GM19438 (cell line): Measurements from ENCODE around the gene UXS1.

ENCODE experiments used
- ATAC-seq: cut with Tn5 transposase; IDR thresholded peaks from one replicate; pipeline ENCODE4 v1.9.1; 2021; ENCODE audit warnings: low read depth; ENCODE audit not compliant: unreplicated experiment

Gene UXS1

DNA sequence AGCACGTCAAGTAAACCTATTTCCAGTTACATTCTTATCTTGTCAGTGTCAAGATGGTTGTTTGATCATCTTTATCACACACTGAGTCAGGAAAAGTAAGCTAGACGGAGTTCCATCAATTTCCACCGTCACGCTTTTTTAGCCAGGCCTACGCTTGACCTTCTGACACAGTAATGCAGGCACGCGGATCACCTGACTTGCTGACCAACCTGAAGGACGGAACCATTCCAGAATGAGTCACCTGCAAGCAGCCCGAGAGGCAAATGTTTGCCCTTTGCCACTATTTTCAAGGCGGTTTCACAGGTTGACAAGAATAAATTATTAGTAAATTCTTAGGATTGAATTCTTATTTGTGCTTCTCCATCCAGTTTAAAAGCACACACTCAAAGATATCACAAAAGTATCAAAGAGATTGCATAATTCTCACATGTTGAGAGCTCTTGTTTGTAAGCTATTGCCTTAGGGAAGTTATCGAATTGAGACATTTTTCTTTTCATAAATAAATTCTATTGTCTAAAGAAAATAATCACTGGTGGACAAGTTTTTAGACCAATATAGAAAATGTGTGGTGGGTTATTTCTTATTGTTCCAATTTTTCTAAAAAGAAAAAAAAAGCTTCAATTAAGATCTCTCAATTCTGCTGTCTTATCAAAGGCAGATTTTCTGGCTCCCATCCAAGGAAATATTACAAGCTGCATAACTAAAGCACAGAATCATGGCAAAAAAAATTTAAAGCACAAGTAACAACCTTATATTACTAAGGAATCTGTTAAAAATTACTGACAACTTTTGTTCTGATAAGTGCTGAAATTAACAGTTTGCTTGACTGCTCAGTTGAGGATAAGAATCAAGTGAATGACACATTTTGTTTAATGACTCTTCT lies 31.9 kb downstream of the UXS1 start:
- ATAC-seq, result no peak

GRCh38 chr2:106161341-106161740 lies 32.8 kb downstream of the UXS1 start:
- ATAC-seq, result no peak

GRCh38 chr2:106160786-106161261 lies 33.3 kb downstream of the UXS1 start:
- peak; percentile 56 for ATAC-seq

GRCh38 chr2:106159866-106160785 lies 34.0 kb downstream of the UXS1 start:
- peak; percentile 50 for ATAC-seq

DNA sequence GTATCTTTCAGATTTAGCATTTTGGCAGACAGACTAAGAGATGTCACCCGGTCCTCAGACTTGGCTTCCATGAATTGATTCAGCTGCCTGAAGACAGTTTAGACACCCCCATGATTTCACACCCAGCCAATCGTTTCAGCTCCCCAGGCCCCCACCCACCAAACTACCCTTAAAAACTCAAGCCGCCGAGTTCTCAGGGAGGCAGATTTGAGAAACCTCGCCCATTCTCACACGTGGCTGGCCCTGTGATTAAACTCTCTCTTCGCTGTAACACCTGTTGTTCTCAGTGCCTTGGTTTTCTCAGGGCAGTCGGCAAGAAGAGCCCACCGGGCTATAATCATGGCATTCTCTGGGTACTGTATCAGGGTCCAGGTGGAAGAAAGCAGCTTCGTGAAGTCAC lies 35.2 kb downstream of the UXS1 start:
- ATAC-seq, result no peak

DNA sequence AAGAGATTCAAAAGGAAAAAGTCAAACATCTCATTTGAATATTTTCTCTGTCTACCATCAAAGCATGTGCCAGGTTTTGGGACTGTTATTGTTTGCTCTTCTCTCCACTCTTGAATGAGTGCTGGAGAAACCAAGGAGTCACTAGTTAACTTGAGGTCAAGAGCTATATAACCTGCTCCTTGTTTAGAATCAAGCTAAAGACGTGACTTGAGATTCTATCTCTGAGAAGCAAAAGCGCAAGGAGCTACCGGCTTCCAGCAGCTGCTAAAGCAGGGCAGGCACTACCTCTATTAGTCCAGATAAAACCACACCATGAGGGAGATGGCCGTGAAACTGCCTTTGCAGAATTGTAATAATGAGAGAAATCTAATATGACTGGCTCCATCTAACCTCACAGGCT lies 36.0 kb downstream of the UXS1 start:
- no peak for ATAC-seq

- no peak for ATAC-seq
Observed at GRCh38 chr2:106157416-106157815, 36.7 kb downstream of the UXS1 start.

GRCh38 chr2:106156305-106157296 lies 37.5 kb downstream of the UXS1 start:
- no peak for ATAC-seq

DNA sequence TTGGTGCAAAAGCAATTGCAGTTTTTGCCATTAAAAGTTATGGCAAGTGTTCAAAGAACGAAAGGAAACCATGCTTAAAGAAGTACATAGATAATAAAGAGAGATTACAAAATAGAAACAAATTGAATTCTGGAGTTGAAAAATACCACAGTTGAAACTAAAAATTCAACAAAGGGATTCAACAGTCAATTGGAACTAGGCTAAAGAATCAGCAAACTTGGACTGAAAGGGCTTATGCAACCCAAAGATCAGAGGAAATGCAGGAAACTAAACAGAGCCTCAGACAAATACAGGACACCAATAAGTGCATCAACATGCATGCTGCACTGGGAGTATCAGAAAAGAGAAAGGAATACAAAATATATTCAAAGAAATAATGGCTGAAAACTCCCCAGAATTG lies 40.3 kb downstream of the UXS1 start:
- no peak for ATAC-seq

- no peak for ATAC-seq
Observed at GRCh38 chr2:106147665-106148064, 46.4 kb downstream of the UXS1 start.

GRCh38 chr2:106147159-106147558 lies 46.9 kb downstream of the UXS1 start:
- no peak for ATAC-seq

GRCh38 chr2:106144621-106145331 lies 49.3 kb downstream of the UXS1 start:
- no peak for ATAC-seq

DNA sequence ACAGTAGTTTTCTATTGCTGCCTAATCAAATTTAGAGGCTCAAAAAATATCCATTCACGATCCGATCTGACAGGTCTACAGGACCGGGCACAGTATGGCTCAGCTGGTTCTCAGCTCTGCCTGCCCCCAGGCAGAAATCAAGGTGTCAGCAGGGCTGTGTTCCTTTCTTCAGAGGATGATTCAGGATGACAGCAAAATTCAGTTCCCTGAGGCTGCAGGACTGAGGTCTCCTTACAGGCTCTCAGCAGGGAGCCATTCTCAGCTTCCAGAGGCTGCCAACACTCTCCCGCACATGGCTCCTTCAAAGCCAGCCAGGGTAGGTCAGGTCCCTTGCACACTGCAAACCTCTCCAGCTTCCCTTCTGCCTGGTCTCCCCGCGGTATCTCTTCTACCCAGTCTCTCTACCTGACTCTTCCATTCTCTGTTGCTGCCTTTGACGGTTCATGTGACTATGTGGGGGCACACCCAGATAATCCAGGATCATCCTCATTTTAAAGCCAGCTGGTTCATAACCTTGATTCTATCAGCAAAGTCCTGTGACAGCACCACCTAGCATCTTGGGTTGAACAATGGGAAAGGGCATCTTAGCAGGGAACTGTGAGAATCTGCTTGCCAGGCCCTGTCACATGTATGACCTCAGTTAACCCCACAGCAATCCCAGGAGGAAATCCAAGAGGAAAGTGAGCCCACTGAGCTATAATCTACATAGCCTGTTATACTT lies 50.4 kb downstream of the UXS1 start:
- no peak for ATAC-seq

DNA sequence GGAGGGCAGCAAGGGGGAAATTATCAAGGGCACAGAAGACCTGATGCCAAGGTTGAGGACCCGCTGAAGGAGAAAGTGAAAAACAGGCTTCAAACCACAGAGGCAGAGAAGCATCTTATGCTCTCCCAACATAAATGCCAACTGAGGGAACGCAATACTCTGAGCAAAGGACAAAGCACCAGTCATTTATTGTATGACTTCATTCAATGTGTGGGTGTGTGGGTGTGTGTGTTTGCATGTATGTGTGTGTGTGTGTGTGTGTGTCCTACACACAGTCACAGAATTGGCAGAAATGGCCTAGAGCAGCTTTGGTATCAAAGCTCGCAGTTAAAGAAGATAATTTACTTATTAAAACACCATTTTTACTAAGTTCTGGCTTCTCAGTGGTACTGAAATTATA lies 51.4 kb downstream of the UXS1 start:
- no peak for ATAC-seq

DNA sequence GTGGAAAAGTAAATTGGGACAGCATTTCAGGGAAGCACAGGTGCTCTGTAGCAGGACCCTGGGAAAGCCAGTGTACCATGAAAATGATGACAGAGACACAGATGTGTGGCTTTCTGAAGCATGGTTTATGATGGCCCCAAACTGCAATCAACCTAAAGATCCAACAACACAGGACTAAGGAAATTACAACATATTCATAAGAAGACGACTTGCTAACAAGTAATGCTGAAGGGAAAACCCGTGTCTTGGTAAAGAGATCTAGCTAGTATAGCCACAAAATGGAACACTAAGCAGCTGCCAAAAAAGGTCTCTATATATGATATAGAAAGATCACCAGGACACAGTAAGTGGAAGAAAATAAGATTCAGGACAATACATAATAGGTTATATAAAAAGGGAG lies 53.2 kb downstream of the UXS1 start:
- ATAC-seq, result no peak

- no peak for ATAC-seq
Observed at GRCh38 chr2:106140113-106140512, 54.0 kb downstream of the UXS1 start.

DNA sequence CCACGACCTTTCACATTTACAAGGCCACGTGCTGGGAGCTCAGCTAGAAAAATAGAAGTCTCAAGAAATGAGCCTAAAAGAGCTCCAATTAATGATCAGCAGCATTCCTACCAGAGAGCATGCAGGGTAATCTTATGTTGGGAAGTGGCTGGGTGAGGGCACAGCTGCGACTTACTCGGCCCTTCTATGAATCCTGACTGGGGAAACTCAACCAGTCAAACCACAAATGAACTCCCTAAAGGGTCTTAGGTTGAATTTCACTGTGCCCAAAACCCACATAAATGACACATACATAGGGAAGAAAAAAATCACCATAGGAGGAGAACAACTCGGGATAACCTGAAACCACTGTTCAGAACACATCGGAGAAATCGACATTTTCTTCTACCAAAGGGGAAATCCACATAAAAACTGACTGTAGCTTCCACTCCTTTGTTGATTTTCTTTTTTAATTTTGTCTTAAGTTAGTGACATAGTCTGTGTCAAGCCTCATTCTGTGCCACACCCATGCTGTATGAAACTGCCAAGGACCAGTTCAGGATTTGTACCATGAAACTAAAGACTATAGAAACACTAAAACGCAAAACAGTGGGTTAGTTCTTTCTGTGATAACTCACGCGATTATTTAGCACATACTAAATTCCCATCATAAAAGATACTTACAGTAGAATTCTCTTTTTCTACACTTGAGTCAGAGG lies 54.7 kb downstream of the UXS1 start:
- no peak for ATAC-seq

- ATAC-seq, result no peak
Observed at GRCh38 chr2:106138543-106139237, 55.4 kb downstream of the UXS1 start.
